Kidney epithelial cell (primary cell): ENCODE measurements around the gene CHST12. TPM values are rescaled to one million over a fixed set of nuclear protein-coding genes. Genes with fewer than 3 reads are reported as not detected.

ENCODE experiments used
- DNase-seq: peaks from one replicate; pipeline ENCODE4 v3.0.0-alpha.2; 2010; ENCODE audit warnings: low read depth
- H3K27me3 ChIP-seq: 2 replicates; pipeline ENCODE4 v1.6.0; 2011; ENCODE audit warnings: low read length; ENCODE audit not compliant: control insufficient read depth, insufficient read depth
- H3K36me3 ChIP-seq: 2 replicates; pipeline ENCODE4 v1.5.1; 2011; ENCODE audit warnings: low read length; ENCODE audit not compliant: control insufficient read depth, insufficient read depth
- H3K4me3 ChIP-seq: 2 replicates; pipeline ENCODE4 v1.5.1; 2011; ENCODE audit warnings: low read depth, mild to moderate bottlenecking, control low read depth, low read length
- CTCF ChIP-seq: IDR thresholded peaks from 2 replicates; pipeline ENCODE4 v1.5.1; 2011; ENCODE audit warnings: mild to moderate bottlenecking, moderate library complexity, low read length, control low read depth, inconsistent platforms; ENCODE audit not compliant: insufficient read depth, poor library complexity, severe bottlenecking
- total RNA-seq: library from RNA; depleted of rRNA; stranded (reverse); fragments of >200 nt; gene quantifications from 2 replicates; pipeline ENCODE4 v1.2.3, GENCODE V29; 2015

Gene CHST12
- total RNA-seq, 1 donor from 2014 or later: 11.6 TPM

DNA sequence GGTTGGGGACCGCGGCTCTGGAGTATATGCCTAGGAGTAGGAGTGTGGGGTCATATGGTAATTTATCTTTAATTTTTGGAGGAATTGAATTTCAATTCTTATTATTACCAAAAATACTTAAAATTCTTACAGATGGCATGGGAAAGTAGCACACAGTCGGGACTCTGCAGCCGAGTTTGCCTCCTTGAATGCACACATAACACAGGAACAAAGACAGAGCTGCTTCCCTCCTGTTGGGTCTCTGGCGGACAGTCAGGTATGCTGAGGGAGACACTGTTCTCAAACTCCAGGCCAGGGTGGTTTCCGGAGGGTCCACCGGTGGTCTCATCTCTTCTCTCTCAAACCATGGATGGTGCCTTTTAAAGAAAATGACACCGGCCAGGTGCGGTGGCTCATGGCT is 40.1 kb downstream of the CHST12 start:
- no peak for DNase-seq
- Histone ChIP-seq H3K27me3 (no peaks in the 10 kb centered on the region), H3K36me3 (no peaks in the 10 kb centered on the region), H3K4me3 (no peak overlapping the region)
- TF ChIP-seq CTCF: no peak

- DNase-seq: no peak
- no peaks in the 10 kb centered on the region for H3K36me3 ChIP-seq
- H3K27me3 ChIP-seq: no peaks in the 10 kb centered on the region
- TF ChIP-seq CTCF: no peak
- H3K4me3 ChIP-seq: no peak overlapping the region
Observed at GRCh38 chr7:2444476-2444875, 41.1 kb downstream of the CHST12 start.

DNA sequence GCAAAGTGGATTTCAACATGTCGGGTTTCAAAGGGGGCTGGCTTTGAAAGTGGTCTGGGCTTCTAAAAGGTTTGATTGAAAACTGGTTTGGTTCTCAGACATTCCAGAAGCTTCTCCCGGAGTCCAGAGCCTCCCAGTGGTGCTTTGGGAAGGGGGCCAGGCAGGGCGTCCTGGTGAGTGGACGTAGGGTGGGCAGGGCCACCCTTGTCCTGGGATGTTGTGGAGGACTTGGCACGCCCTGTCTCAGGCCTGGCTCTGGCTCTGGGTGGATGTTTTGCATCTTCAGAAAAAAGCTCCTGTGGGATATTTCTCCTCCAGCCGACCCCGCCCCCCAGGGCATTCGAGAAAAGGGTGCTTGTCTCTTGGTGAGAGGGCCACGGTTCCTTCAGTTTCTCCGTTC is 41.6 kb downstream of the CHST12 start:
- no peak for TF ChIP-seq CTCF
- H3K27me3 ChIP-seq: no peaks in the 10 kb centered on the region
- DNase-seq: no peak
- no peak overlapping the region for H3K4me3 ChIP-seq
- no peaks in the 10 kb centered on the region for H3K36me3 ChIP-seq

- H3K27me3 ChIP-seq: no peaks in the 10 kb centered on the region
- no peak overlapping the region for H3K4me3 ChIP-seq
- no peak for DNase-seq
- TF ChIP-seq CTCF: no peak
- no peaks in the 10 kb centered on the region for H3K36me3 ChIP-seq
Observed at GRCh38 chr7:2445898-2446555, 42.6 kb downstream of the CHST12 start.

DNA sequence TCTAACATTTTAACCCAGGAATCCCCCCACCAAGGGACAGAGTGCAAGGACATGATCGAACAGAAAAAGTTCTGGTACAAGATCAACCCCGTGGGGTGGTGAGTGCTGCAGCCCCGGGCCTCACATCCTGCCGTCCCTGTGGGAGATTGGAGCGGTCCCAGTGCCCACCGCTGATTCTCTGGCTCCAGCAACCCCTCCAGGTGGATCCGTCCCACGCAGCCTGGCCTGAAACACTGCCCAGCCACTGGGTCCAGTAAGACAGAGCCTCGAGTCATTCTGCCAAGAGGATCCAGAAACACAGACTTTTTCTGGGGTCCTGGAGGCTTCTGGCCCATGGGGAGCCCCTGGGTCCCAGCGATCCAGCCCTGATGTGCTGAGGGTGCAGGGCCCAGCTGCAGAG is 43.3 kb downstream of the CHST12 start:
- H3K27me3 ChIP-seq: no peaks in the 10 kb centered on the region
- H3K36me3 ChIP-seq: no peaks in the 10 kb centered on the region
- no peak for TF ChIP-seq CTCF
- H3K4me3 ChIP-seq: no peak overlapping the region
- no peak for DNase-seq
